GM12892 (cell line): Measurements from ENCODE around the gene FBLN2.

ENCODE experiments used
- POLR2A ChIP-seq: IDR thresholded peaks from 2 replicates; pipeline ENCODE4 v1.6.1; 2011; ENCODE audit warnings: low read depth, low read length, control low read depth
- POLR2AphosphoS5 ChIP-seq: IDR thresholded peaks from 2 replicates; pipeline ENCODE4 v1.6.1; 2011; ENCODE audit warnings: low read depth, low read length, control low read depth
- TAF1 ChIP-seq: IDR thresholded peaks from 2 replicates; pipeline ENCODE4 v1.6.1; 2011; ENCODE audit warnings: low read depth, mild to moderate bottlenecking, control low read depth, low read length, borderline replicate concordance

- TF ChIP-seq POLR2AphosphoS5 (no peak), POLR2A (no peak), TAF1 (no peak)
Observed at GRCh38 chr3:13685721-13686120, 136.8 kb downstream of the FBLN2 start.
